ENCODE measurements around the gene SYNPR.

SYNPR gene

DNA sequence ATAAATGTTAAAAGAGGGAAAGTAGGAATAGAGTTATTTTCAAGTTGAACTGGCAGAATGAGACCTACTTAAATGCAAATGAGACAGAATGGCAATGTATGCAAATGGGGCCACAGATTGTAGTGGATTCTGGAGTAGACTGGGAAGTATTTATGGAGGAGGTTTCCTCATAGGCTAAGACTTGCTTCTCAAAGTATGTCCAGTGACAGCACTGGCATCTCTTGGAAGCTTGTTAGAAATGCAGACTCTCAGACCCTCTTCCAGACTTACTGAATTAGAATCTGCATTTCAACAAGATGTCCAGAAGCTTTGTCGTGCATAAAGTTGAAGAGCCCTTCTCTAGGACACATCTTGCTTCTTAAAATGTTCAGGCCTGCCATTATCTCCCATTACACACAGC lies 306.6 kb downstream of the SYNPR start:
- no peak overlapping the region for H3K4me3 ChIP-seq (ENCODE audit: low read depth, low read length)
- in situ Hi-C loops (cut with HindIII; ENCODE audit: low sequenced_read_pairs) = no loop called here
- no peak for DNase-seq (ENCODE audit: low read depth, low spot score)
- no peak for TF ChIP-seq CTCF (IDR thresholded peaks at IDR 0.05; ENCODE audit: low read depth, low read length)

DNA sequence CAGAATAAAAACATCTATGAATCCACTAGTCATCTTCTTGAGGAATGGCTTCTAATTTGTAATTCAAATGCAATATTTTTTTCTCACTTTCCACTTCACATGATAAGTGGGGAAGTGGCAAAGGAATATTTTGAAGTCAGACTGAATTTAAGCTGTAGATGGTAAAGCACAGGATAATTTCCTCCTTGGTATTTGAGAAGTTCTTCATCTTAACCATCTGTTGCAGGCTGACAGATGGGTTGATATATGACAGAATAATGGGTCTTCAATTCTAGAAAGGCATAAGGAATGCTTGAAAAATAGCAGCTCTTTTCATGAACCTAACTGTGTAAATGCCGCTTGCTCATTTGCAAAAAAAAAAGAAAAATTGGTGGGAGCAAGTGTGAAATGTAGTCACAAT lies 307.8 kb downstream of the SYNPR start:
- H3K4me3 ChIP-seq (ENCODE audit: low read depth, low read length) = no peak overlapping the region
- no peak for DNase-seq (ENCODE audit: low read depth, low spot score)
- in situ Hi-C loops (cut with HindIII; ENCODE audit: low sequenced_read_pairs) = no loop called here
- no peak for TF ChIP-seq CTCF (IDR thresholded peaks at IDR 0.05; ENCODE audit: low read depth, low read length)

DNA sequence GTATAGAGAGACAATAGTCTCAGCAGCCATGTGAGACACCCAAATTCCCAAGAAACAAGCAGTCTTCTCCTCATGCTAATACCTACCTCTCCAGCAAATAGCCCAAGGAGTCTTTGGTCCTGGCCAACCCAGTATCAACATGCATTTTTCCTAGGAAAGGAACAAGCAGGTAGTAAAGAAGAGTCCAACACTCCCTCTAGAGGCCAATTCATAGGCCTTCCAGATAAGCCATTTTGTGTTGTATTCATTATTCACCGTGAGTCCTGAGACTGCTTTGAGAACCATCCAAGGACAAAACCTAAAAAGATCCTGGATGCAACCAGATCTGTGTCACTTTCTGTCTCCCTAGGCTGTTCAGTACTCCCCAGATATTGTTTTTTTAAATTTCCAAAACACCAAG lies 310.8 kb downstream of the SYNPR start:
- DNase-seq (ENCODE audit: low read depth, low spot score) = no peak
- in situ Hi-C loops (cut with HindIII; ENCODE audit: low sequenced_read_pairs) = no loop called here
- H3K4me3 ChIP-seq (ENCODE audit: low read depth, low read length) = no peak overlapping the region
- no peak for TF ChIP-seq CTCF (IDR thresholded peaks at IDR 0.05; ENCODE audit: low read depth, low read length)

- in situ Hi-C loops (cut with HindIII; ENCODE audit: low sequenced_read_pairs) = no loop called here
- TF ChIP-seq CTCF (IDR thresholded peaks at IDR 0.05; ENCODE audit: low read depth, low read length) = no peak
- DNase-seq (ENCODE audit: low read depth, low spot score) = no peak
- no peak overlapping the region for H3K4me3 ChIP-seq (ENCODE audit: low read depth, low read length)
Measured at GRCh38 chr3:63593779-63594178, 315.7 kb downstream of the SYNPR start.

GRCh38 chr3:63595221-63595620 lies 317.1 kb downstream of the SYNPR start:
- in situ Hi-C loops (cut with HindIII; ENCODE audit: low sequenced_read_pairs) = no loop called here
- DNase-seq (ENCODE audit: low read depth, low spot score) = no peak
- no peak for TF ChIP-seq CTCF (IDR thresholded peaks at IDR 0.05; ENCODE audit: low read depth, low read length)
- H3K4me3 ChIP-seq (ENCODE audit: low read depth, low read length) = no peak overlapping the region

GRCh38 chr3:63597019-63597418 lies 318.9 kb downstream of the SYNPR start:
- TF ChIP-seq CTCF (IDR thresholded peaks at IDR 0.05; ENCODE audit: low read depth, low read length) = no peak
- H3K4me3 ChIP-seq (ENCODE audit: low read depth, low read length) = no peak overlapping the region
- in situ Hi-C loops (cut with HindIII; ENCODE audit: low sequenced_read_pairs) = no loop called here
- no peak for DNase-seq (ENCODE audit: low read depth, low spot score)

DNA sequence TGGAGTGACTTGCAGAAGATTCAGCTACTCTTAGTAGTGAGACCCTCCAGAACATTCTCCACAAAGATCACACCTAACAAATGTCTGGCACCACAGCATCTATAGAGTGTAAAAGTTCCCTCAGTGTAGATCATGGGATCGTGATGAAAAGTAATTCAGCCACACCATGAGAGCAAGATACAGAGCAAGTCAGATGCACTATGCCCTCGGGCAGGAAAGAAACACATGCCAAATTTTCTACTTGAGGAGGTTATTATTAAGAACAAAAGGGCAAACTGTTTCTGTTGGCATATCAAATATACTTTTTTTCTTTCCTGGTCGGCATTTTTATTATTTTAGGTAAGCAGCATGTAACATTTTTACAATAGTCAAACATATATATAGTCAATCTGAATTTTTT lies 329.6 kb downstream of the SYNPR start:
- H3K4me3 ChIP-seq (ENCODE audit: low read depth, low read length) = no peak overlapping the region
- in situ Hi-C loops (cut with HindIII; ENCODE audit: low sequenced_read_pairs) = no loop called here
- no peak for DNase-seq (ENCODE audit: low read depth, low spot score)
- no peak for TF ChIP-seq CTCF (IDR thresholded peaks at IDR 0.05; ENCODE audit: low read depth, low read length)

Measured in astrocyte of the spinal cord (primary cell).